Kidney glomerular epithelial cell (primary cell): Measurements from ENCODE around the gene HOXA7.

Source experiments
- DNase-seq: peaks from one replicate; lab custom pipeline; 2025; lab: John Stamatoyannopoulos, UW

HOXA7 gene

DNA sequence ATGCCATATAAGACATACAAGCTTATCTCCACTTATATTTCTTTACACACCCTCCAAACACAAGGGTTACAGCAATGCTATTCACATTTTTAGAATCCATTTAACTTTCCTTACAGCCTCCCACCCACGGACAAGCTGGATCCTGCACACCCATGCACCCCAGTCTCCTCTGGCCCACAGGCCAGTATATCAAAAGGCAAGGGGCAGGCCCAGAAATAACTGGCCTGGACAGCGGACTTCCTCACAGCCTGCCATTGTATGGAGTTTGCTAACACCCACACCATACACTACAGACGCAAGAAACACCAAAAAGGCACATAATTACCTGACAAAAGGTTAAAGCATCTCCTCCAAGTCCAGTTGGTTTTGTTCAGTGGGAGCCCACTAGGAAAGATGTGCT, 37.9 kb downstream of the HOXA7 start:
- DNase-seq, result no peak

DNA sequence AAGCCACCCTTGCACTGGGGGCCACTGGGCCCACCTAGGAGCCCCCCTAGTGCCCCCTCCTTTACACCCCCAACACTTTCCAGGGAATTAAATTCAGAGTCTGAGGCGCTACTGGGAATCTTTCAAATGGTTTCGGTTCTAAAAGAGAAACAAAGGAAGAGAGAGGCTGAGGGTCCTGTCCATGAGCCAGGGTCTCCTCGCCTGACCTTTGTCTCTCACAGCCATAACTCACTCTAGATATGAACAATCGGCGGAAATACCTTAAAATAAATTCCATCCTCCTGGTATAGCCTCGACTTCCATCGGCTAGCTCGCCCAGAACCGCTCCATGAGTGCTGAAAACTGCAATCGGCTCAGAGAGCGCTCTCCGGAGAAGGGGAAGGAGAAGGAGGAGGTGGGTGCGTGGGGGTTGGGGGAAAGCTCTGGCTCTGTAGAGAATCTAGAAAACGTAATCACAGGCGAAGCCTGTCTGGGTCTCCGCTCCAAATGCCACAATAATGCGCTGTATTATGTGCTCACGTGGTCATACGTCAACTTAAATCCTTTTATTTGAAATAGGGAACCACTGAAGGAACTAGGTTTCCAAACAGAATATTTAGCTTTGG, 38.5 kb downstream of the HOXA7 start:
- DNase-seq, result no peak

GRCh38 chr7:27116962-27117886, 39.3 kb downstream of the HOXA7 start:
- DNase-seq, result no peak

DNA sequence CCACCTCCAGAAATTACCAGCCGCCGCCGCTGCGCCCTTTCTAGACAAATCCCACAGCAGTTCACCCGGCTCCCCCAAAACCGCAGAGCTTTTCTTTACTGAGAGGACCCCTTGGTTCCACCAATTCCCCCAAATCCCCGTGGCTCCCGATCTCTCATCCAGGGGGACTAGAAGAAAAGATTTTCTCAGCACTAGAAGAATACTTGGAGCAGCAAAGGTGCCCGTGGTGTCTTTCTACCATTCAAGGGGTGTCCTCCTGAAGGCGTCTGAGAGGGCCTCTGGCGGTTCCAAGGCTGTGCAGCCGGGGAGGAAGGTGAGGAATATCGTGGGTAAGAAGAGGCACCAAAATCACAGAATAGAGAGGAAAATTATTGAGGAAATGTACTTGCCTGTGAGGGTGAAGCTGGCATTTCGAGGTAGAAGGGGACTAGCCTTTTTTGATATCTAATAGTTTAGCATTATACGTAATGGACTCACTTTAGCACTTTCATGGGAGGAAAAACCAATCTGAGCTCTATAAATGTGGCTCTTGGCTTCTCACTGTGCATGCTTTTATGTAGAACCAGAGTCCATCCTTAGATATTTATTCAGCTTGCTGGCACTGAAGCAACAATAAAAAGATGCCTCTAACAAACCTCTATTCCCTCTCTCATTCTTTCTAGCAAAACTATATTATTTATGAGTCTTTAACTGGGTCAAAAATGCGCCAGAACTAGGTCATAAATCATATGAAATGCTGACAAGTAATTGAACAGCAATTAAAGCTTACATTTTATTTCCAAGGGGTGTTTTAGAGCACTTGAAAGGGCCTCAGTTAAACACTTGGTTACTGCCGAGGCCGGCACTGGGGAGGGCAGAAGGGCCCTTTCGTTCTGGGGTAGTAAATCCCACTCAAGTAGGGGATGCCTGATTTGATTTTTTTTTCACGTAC, 40.2 kb downstream of the HOXA7 start:
- DNase-seq, result no peak

DNA sequence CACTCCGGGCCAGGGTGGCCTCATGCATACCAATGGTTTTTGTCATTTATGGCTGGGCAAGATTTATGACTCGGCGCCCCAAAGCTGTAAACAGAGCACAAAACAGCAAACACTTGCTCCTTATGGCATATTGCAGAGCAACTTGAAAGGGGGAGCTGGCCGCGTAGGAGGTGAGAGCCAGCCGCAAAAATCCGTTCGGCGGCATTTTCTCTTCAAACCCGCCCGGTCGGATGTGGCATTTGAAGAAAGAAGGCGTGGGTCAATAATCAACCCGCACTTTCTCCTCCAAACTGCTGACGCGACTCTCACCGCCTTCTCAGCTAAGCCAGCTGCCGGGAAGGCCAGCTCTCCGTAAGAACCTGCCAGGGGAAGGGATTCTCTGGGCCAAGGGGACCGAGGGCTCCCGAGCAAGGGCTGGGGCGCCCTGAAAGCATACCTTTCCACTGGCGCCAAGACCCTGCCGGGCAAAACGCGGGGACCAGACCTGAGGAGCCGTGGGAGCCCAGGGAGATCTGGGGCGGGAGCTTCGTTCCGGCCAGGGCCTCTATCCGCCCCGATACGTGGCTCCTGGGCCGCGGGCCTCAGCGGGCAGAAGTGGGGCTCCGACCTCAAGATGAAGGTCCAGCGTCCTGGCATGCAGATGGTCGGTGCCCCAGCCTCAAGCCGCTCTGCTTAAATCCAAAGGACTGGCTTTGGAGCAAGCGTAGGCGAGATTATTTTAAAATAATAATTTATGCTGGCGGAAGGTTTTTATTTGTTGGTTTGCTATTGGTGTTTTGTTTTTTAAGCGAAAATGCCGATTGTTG, 41.1 kb downstream of the HOXA7 start:
- DNase-seq, result peak; percentile 95

GRCh38 chr7:27114881-27115220, 41.6 kb downstream of the HOXA7 start:
- DNase-seq, result no peak

DNA sequence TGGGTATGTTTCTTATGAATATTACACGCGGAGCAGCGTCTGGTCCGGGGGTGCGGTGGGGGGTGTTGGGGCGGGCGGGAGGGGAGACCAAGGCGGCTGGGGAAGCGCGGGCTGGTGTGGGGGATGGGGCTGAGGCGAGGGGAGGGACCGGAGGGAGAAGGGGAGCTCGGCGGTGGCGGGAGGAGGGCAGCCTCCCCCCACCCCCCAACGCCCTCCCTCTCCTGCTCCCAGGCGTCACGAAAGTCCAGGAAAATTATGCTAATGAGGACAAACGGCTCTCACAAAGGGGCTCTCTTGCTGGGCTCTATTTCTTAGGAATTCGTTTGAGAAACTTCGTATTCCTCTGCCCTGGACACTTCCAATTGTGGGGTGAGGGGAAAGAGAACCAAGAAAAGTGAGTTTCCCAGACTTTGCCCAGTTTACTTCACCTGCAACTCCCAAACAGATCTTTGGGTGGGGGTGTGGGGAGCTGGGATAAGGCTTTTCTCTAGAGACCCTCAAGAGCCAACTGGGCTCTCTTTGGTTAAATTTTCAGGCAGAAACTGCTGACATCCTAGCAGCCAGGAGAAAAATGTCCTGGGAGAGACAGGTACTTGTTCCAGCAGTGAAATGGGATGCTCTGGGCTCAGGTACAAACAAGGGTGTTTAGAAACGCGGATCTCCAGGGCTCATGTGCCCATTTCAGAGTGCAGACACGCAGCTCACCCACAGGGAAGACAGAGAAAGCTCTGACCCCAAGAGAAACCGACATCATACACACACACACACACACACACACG, 42.3 kb downstream of the HOXA7 start:
- no peak for DNase-seq

DNA sequence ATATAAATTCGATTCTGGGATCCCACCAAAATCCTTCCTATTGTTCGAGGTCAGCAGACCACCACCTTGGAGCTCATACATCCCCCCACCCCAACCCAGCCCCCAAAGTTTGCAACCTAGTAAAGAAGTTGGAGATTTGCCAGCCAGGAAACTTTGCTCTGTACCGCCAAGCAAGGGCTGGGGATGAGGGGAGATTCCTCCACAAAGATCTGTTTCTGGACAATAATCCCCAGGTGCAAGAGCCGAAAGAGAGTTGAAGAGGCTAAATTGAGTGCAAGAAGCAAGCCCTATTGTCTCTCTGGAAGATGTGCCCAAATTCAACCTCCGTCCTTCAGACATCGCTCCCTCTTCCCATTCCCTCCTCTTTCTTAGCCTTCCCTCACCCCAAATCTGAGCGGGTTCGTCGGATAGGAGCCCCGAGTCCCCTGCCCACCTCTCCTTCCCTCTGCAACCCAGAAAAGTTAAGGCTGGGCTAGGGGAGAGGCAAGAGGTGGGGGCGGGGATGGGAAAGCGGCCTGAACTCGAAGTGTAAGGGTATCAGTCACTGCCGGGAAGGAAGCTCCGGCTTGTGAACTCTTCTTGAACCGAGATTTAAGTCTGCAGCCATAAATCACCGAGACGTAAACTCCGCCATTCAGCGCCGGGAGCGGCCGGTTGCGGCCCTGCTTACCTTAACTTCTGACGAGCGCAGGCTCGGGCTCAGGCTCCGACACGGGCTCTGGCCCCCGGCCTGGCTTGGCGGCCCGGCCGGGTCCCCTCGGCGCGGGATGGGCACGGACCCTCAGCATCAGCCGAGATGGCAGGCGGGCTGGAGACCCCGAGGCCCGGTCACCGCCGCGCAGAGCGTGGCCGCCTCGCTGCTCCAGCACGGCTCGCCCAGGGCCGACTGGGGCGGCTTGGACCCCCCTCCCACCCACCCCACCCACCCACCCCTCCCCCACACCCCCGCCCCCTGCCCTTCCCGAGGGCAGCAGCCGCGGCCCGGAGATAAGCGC, 43.2 kb downstream of the HOXA7 start:
- DNase-seq, result no peak

GRCh38 chr7:27112361-27112760, 44.1 kb downstream of the HOXA7 start:
- DNase-seq, result no peak

DNA sequence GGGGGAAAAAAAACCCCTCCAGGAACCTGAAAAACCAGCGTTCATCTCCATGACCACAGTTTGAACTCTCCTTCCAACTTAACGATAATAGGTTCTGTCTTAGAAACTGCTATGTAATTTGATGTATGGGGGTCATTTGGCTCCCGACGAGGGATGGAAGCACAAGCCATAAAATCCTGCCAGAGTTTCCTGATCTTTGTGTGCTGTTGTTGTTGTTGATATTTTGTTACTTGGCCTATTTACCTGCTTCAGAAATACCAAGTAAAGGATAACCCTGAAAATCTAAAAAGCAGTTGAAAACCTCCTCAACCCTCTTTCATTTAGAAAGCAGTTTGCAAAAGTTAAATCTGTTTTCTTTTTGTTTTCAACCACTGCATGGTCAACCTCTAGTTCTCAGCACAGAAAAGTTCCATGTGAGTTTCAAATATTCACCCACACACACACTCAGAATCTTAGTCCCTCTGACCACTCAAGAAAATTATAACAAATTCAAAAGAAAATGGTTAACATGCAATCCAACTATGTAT, 44.7 kb downstream of the HOXA7 start:
- no peak for DNase-seq

DNA sequence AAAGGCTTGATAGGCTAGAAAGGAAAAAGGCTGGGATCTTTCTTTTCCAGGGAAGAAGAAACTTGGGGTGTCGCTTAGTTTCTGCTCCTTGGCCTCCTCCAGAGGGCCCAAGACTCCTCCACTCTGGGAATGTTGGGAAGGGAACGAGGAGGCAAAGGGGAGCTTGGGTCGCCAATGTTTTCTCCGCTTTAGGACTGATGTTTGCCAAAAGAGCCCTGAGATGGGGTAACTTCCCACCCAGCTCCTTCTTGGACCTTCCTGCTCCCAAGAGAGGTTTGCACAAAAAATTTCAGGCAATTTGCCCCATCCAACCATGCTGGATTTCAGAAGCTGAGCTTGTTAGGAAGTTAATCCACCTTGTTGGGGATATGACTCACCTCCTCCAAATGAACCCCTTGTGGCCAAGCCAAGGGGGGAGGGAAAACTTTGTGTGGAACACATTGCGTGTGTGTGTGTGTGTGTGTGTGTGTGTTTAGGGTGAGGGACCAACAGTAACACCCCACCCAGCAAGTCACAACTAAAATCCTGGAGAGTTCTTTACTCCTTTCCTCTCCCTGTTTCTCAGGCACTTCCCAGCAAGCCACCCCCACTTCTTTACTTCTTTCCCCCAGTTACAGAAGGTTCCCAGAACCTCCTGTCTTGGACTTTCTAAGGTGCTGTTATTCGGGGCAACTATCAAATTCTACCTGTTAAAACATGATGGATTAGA, 45.3 kb downstream of the HOXA7 start:
- DNase-seq, result no peak

DNA sequence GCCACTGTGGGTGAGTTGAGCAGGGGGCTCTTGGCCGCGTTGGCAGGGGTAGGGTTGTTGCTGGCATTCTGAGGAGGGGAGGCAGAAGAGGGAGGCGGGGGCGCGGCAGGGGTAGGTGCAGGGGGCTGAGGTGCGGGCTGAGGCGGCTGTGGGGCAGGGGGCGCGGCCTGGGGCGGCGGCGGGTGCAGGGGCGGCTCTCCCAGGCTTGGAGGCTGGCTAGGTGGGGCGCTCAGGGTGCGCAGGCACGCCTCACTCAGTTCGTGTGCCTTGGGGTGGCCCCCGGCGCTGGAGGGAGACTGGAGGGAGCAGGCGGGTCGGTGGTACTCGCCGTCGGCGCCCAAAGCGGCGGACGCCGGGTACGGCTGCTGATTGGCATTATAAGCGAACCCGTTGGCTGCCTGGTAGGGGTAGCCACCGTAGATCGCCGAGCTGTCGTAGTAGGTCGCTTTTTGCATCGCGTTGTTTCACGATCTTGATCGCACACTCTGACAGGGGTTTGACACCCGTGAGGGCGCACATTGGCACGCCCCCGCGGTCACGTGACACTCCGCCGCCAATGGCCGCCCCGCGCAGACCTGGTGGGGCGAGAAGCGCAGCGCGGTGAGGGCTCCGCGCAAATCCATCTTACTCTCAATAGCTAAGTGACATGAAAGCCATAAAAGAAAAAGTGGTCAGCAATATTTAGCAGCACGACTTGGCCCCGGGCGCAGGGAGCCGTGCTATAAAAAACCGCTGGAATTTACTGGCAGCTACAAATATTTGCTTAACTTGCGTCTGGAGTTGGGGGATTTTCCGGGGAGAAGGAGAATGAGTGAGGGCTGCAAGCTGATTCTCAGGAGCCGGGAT, 46.1 kb downstream of the HOXA7 start:
- DNase-seq, result peak; percentile 85

DNA sequence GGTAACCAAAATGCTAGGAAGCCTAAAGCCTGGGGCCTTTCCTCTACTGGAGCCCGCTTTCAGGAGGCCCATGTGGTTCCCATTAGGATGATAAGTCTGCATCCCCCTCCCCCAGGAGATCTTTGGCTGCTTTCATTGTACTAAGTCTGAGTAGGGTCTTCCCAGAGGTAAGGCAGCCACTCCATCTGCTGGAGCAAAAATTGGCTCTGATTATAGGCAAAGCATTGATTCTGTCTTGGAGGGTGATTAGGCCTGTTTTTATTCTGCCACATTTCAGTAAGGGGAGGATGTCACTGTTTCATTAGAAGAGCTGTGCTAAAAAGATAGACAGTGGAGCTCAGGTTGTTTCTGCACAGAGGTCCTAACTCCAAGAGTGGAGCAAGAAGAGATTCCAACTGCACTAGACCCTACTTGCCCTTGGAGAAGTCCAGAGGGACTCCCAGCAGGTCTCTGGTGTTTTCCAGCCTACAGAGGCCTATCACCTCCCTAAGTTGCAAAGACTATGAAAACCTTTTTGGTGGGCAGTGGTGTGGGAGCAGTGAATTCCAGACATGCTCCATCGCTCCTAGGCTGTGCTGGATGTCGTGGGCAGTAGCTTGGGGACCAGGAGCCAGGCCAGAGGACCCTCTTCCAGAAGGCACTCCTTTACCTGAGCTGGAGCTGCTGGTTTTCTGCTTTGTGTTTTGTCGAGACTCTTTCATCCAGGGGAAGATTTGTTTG, 46.8 kb downstream of the HOXA7 start:
- no peak for DNase-seq

- DNase-seq, result peak; percentile 89
Measured at GRCh38 chr7:27108390-27109127, 47.9 kb downstream of the HOXA7 start.

DNA sequence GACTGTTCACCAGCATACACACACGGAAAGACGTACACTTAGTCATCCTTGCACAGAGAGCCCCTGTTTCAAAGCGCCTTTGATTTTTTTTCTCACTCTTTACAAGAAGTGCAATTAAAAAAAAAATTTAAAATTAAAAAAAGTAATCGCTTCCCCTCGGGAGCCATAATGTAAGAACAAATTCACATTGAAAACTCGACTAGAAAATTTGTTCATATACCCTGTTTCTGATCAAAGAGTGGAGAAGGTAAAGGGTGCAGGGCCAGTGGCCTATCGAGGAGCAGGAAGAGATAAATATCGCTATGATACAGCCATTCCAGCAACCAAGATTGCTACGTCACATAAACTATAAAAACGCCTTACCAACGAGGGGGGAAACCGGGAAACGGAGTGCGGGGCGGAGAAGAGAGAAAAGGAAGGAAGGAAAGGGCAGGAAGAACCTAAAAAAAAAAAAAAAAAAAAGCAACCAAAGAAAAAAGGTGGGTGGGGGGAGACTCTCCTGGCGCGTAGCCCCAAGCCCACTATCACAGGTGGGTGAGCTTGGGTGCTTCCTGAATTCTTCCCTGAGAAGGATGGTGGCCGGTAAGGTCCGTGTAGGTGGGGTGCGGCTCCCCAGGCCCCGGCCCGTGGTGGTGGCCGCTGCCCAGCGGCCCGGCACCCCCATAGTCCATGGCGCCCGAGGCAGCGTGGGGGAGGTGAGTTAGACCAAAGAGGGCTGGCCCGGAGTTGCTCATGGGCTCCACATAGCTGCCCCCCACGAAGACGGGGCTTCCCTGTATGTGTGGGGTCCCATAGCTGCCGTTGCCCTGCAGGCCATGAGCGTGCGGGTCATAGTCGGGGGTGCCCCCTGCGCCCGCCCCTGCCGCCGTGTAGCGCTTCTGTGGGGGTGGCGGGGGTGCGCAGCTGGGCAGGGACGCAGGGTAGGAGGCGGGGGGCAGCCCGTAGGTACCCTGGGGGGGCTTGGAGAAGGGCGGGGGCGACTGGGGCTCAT, 48.8 kb downstream of the HOXA7 start:
- no peak for DNase-seq
